H1 (cell line): Measurements from ENCODE around the gene SBF2. TPM values are rescaled to one million over a fixed set of nuclear protein-coding genes. Genes with fewer than 3 reads are reported as not detected.

Source experiments
- BCL11A ChIP-seq, 2 experiments: IDR thresholded peaks; one replicate each; pipeline ENCODE4 v1.6.1; 2011; ENCODE audit warnings: low read depth in 2 of 2, low read length in 2 of 2, mild to moderate bottlenecking in 2 of 2
- CHD7 ChIP-seq: fragments of 300-600 bp; sonication (generic); IDR thresholded peaks from 2 replicates; pipeline ENCODE4 v1.7.1; 2012; ENCODE audit warnings: low read length, moderate library complexity, mild to moderate bottlenecking, inconsistent platforms; ENCODE audit not compliant: insufficient replicate concordance
- NANOG ChIP-seq: IDR thresholded peaks from 2 replicates; pipeline ENCODE4 v1.6.1; 2011; ENCODE audit warnings: low read length, low read depth, mild to moderate bottlenecking, inconsistent platforms; ENCODE audit not compliant: insufficient read depth, poor library complexity, severe bottlenecking
- RXRA ChIP-seq: IDR thresholded peaks from 2 replicates; pipeline ENCODE4 v1.6.1; 2011; ENCODE audit warnings: low read depth, mild to moderate bottlenecking, low read length, moderate library complexity; ENCODE audit not compliant: insufficient read depth
- SIX5 ChIP-seq: IDR thresholded peaks from 2 replicates; pipeline ENCODE4 v1.6.1; 2011; ENCODE audit warnings: mild to moderate bottlenecking, low read depth, low read length
- TEAD4 ChIP-seq: IDR thresholded peaks from 2 replicates; pipeline ENCODE4 v1.6.1; 2012; ENCODE audit warnings: low read depth, low read length, inconsistent platforms, mixed read lengths
- polyA plus RNA-seq, 7 experiments: library from polyadenylated mRNA; depleted of rRNA in 3 of 7; stranded (reverse) in 5 of 7; unstranded in 2 of 7; fragments of >200 nt in 5 of 7; fragments of 200-250 nt in 2 of 7; gene quantifications; 1 replicate in 5 of 7; 2 replicates in 1 of 7; 4 replicates in 1 of 7; pipeline versions ENCODE4 v1.2.1 to v1.2.3, GENCODE V29; 2011 to 2013; ENCODE audit warnings: missing spikeins in 2 of 7, mixed read lengths in 2 of 7
- total RNA-seq: library from RNA; stranded (reverse); fragmentation: NEBNext Ultra II Directional; extraction: Animal tissue kit (Norgen Biotek cat#: 25700); gene quantifications from 2 replicates; pipeline ENCODE4 v1.2.1, GENCODE V29; 2021

SBF2 gene
- total and polyA plus RNA-seq, 2 of the 8 experiments (the other 6 are each of a cell fraction or from before 2014, with no cell fraction given) = 36.7 to 50.5 TPM

- TF ChIP-seq CHD7 (no peak), BCL11A (IDR thresholded peaks at IDR 0.05; ENCODE audit: low read depth in 2 of 2, low read length in 2 of 2) (no peak), NANOG (no peak), RXRA (no peak), SIX5 (no peak), TEAD4 (no peak)
Observed at GRCh38 chr11:10211470-10211869, 82.5 kb downstream of the SBF2 start (continued).
